Osteoblast (primary cell): Measurements from ENCODE around the gene PSMD13. TPM values are rescaled to one million over a fixed set of nuclear protein-coding genes. Genes with fewer than 3 reads are reported as not detected.

Experiments
- DNase-seq: peaks from one replicate; pipeline ENCODE4 v3.0.0; 2011; ENCODE audit warnings: low spot score, mixed read lengths; ENCODE audit not compliant: insufficient read length; ENCODE audit errors: missing footprints
- H2AFZ ChIP-seq: 2 replicates; pipeline ENCODE4 v1.6.0; 2011; ENCODE audit warnings: mild to moderate bottlenecking, low read length
- H3K27ac ChIP-seq: 2 replicates; pipeline ENCODE4 v1.5.1; 2011; ENCODE audit warnings: mild to moderate bottlenecking, low read depth, low read length, moderate library complexity
- H3K27me3 ChIP-seq: 2 replicates; pipeline ENCODE4 v1.6.0; 2012; ENCODE audit warnings: mild to moderate bottlenecking, control low read depth, inconsistent platforms, low read length, moderate library complexity; ENCODE audit not compliant: insufficient read depth
- H3K36me3 ChIP-seq: 2 replicates; pipeline ENCODE4 v1.5.1; 2011; ENCODE audit warnings: mild to moderate bottlenecking, low read length, control low read depth, moderate library complexity; ENCODE audit not compliant: insufficient read depth
- H3K4me1 ChIP-seq: 2 replicates; pipeline ENCODE4 v1.5.1; 2011; ENCODE audit warnings: mild to moderate bottlenecking, low read length, control low read depth, moderate library complexity; ENCODE audit not compliant: insufficient read depth
- H3K4me2 ChIP-seq: 2 replicates; pipeline ENCODE4 v1.6.0; 2011; ENCODE audit warnings: mild to moderate bottlenecking, low read length; ENCODE audit not compliant: insufficient read depth
- H3K4me3 ChIP-seq: fragments of 200-600 bp; sonication (generic); 3 replicates; pipeline ENCODE4 v1.5.1; 2012; ENCODE audit warnings: mild to moderate bottlenecking, low read length, inconsistent platforms; ENCODE audit not compliant: insufficient read depth
- H3K79me2 ChIP-seq: 2 replicates; pipeline ENCODE4 v1.6.0; 2012; ENCODE audit warnings: mild to moderate bottlenecking, low read length, control low read depth, inconsistent platforms; ENCODE audit not compliant: insufficient read depth
- H3K9me3 ChIP-seq: 2 replicates; pipeline ENCODE4 v1.5.1; 2011; ENCODE audit warnings: low read depth, low read length, control low read depth
- H4K20me1 ChIP-seq: 2 replicates; pipeline ENCODE4 v1.6.0; 2012; ENCODE audit warnings: mild to moderate bottlenecking, low read length, control low read depth; ENCODE audit not compliant: insufficient read depth
- CTCF ChIP-seq: IDR thresholded peaks from 2 replicates; pipeline ENCODE4 v1.5.1; 2011; ENCODE audit warnings: mild to moderate bottlenecking, low read depth, low read length, moderate library complexity; ENCODE audit errors: extremely low read depth
- total RNA-seq: library from RNA; depleted of rRNA; stranded (reverse); fragments of >200 nt; gene quantifications from 2 replicates; pipeline ENCODE4 v1.2.3, GENCODE V29; 2012

Gene PSMD13
- total RNA-seq, 1 donor, result 110 TPM

GRCh38 chr11:207208-207862 is 29.4 kb upstream of the PSMD13 start, which contains the start of the genes BET1L and RIC8A:
TSS of gene BET1L (minus strand) at chr11:207399. CDS start at chr11:207321, 78 bp downstream.
TSS of gene RIC8A (plus strand) at chr11:207708. CDS start at chr11:208855, 1,147 bp downstream.
- H3K36me3 ChIP-seq, result peaks cover 61% of the 10 kb centered on the region
- peaks cover 76% of the 10 kb centered on the region for H4K20me1 ChIP-seq

GRCh38 chr11:207863-208180 is 29.0 kb upstream of the PSMD13 start:
- H3K79me2 ChIP-seq, result peaks cover 90% of the 10 kb centered on the region
- peak; percentile 92 for DNase-seq
- peaks cover 33% of the 10 kb centered on the region for H3K4me1 ChIP-seq
- H2AFZ ChIP-seq, result peak overlapping the region; percentile 38
- no peaks in the 10 kb centered on the region for H3K27me3 ChIP-seq
- peak overlapping the region; percentile 99 for H3K27ac ChIP-seq
- peaks cover 75% of the 10 kb centered on the region for H4K20me1 ChIP-seq
- no peaks in the 10 kb centered on the region for H3K9me3 ChIP-seq
- peak overlapping the region; percentile 90 for H3K4me2 ChIP-seq
- H3K36me3 ChIP-seq, result peaks cover 63% of the 10 kb centered on the region
- TF ChIP-seq CTCF, result no peak
- peak overlapping the region; percentile 99 for H3K4me3 ChIP-seq

More at GRCh38 chr11:207208-207862, 29.4 kb upstream of the PSMD13 start, which contains the start of the genes BET1L and RIC8A:
- no peak for TF ChIP-seq CTCF
- Histone ChIP-seq H2AFZ (peak within 1 kb of the TSS; percentile 53), H3K9me3 (no peaks in the 10 kb centered on the region), H3K79me2 (peaks cover 89% of the 10 kb centered on the region), H3K27ac (peak within 1 kb of the TSS; percentile 99), H3K4me1 (peaks cover 33% of the 10 kb centered on the region), H3K27me3 (no peaks in the 10 kb centered on the region), H3K4me3 (peak within 1 kb of the TSS; percentile 99), H3K4me2 (peak within 1 kb of the TSS; percentile 90)
- peak; percentile 99 for DNase-seq

- Histone ChIP-seq H4K20me1 (peaks cover 75% of the 10 kb centered on the region), H3K27me3 (no peaks in the 10 kb centered on the region), H2AFZ (peak overlapping the region; percentile 38), H3K27ac (peak overlapping the region; percentile 99), H3K4me1 (peaks cover 33% of the 10 kb centered on the region), H3K4me3 (peak overlapping the region; percentile 99), H3K4me2 (peak overlapping the region; percentile 90), H3K79me2 (peaks cover 90% of the 10 kb centered on the region), H3K36me3 (peaks cover 63% of the 10 kb centered on the region), H3K9me3 (no peaks in the 10 kb centered on the region)
- DNase-seq, result peak; percentile 98
- TF ChIP-seq CTCF, result no peak
Observed at GRCh38 chr11:208181-208916, 28.4 kb upstream of the PSMD13 start.

- peak overlapping the region; percentile 90 for H3K4me2 ChIP-seq
- TF ChIP-seq CTCF, result no peak
- H3K4me1 ChIP-seq, result peaks cover 33% of the 10 kb centered on the region
- no peaks in the 10 kb centered on the region for H3K27me3 ChIP-seq
- peaks cover 70% of the 10 kb centered on the region for H4K20me1 ChIP-seq
- peak overlapping the region; percentile 22 for H2AFZ ChIP-seq
- H3K27ac ChIP-seq, result peak overlapping the region; percentile 90
- H3K79me2 ChIP-seq, result peaks cover 86% of the 10 kb centered on the region
- H3K4me3 ChIP-seq, result peak overlapping the region; percentile 99
- H3K36me3 ChIP-seq, result peaks cover 63% of the 10 kb centered on the region
- H3K9me3 ChIP-seq, result no peaks in the 10 kb centered on the region
- DNase-seq, result no peak
Observed at GRCh38 chr11:208917-209260, 27.9 kb upstream of the PSMD13 start.
